ENCODE data around the gene PRKCE. TPM values are rescaled to one million over a fixed set of nuclear protein-coding genes. Genes with fewer than 3 reads are reported as not detected.

PRKCE gene
- total and polyA plus RNA-seq, 11 donors: 4.1 to 22.3 (median 16.2) TPM

DNA sequence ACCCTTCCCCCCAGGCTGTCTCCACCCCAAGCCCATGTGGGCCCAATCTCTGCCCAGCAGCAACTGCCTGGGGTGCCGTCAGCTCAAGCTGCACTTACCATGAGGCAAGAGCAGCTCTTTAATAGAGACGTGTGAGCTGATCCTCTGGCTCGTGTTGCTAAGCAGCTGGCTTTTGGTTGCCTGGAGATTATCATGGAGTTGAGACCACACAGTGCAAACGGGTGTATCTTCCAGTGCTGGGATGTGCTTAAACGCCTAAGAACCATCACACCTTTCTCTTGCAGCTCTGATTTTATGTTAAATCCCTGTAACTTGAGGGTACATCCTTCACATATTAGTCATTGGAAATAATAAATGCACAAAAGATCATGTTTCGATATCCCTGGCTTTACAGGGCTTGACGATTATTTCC is 271.1 kb downstream of the PRKCE start:
- no peaks in the 10 kb centered on the region for H3K9me3 ChIP-seq
- ATAC-seq: peak; percentile 94 to 97 (median 96)
- WGBS, 4 donors: 44 to 59% (median 46%) methylated on average over 7 of the region's 7 CpGs
- H3K27me3 ChIP-seq: no peaks in the 10 kb centered on the region
- peaks cover 0 to 75% (median 35%) of the 10 kb centered on the region in 12 donors for H3K4me1 ChIP-seq
- no peaks in the 10 kb centered on the region for H3K36me3 ChIP-seq
- intact Hi-C loops (cut with DNase I): loop anchor here in 4 of 10 donors (5.0 to 10.0 kb wide), 3 partner anchors 35 to 100 kb away; no protein-coding TSS in a partner anchor
- peak; percentile 70 to 90 (median 80) for DNase-seq
- peak overlapping the region in 9 of 12 donors; percentile 30 to 82 (median 61) for H3K27ac ChIP-seq
- TF ChIP-seq, protein P1, sequence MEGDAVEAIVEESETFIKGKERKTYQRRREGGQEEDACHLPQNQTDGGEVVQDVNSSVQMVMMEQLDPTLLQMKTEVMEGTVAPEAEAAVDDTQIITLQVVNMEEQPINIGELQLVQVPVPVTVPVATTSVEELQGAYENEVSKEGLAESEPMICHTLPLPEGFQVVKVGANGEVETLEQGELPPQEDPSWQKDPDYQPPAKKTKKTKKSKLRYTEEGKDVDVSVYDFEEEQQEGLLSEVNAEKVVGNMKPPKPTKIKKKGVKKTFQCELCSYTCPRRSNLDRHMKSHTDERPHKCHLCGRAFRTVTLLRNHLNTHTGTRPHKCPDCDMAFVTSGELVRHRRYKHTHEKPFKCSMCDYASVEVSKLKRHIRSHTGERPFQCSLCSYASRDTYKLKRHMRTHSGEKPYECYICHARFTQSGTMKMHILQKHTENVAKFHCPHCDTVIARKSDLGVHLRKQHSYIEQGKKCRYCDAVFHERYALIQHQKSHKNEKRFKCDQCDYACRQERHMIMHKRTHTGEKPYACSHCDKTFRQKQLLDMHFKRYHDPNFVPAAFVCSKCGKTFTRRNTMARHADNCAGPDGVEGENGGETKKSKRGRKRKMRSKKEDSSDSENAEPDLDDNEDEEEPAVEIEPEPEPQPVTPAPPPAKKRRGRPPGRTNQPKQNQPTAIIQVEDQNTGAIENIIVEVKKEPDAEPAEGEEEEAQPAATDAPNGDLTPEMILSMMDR (IDR thresholded peaks at IDR 0.05): no peak
- no peak for TF ChIP-seq POLR2A (IDR thresholded peaks at IDR 0.05)
- no peak overlapping the region for H3K4me3 ChIP-seq

DNA sequence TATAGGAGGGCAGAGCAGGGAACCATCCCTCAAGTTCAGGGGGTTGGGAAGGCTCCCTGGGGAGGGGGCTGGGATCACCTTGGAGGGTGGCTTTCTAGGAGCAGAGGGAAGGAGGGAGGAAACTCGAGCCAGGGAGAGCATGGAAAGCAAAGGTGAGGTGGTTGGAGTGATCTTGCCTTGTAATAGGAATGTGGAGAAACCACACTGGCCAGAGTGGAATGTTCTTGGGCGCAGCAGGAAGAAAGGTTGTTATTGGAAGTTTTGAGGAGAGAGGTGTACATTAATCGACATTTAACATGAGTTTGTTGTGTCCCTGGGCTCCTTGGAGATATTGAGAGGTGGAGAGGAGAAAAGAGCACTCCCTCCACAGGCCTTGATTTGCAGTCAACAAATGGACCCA is 272.2 kb downstream of the PRKCE start:
- Histone ChIP-seq H3K9me3 (no peaks in the 10 kb centered on the region), H3K27ac (peak overlapping the region in 6 of 12 donors; percentile 24 to 73 (median 46)), H3K4me3 (no peak overlapping the region), H3K4me1 (peaks cover 0 to 77% (median 35%) of the 10 kb centered on the region in 12 donors), H3K36me3 (no peaks in the 10 kb centered on the region), H3K27me3 (no peaks in the 10 kb centered on the region)
- no peak for ATAC-seq
- TF ChIP-seq, protein P1 (IDR thresholded peaks at IDR 0.05): no peak
- no peak for TF ChIP-seq POLR2A (IDR thresholded peaks at IDR 0.05)
- intact Hi-C loops (cut with DNase I): loop anchor here in 4 of 10 donors (5.0 to 10.0 kb wide), 3 partner anchors 36 to 101 kb away; no protein-coding TSS in a partner anchor
- no peak for DNase-seq
- 93 to 96% (median 94%) methylated on average over 3 of the region's 3 CpGs for WGBS, 4 donors

DNA sequence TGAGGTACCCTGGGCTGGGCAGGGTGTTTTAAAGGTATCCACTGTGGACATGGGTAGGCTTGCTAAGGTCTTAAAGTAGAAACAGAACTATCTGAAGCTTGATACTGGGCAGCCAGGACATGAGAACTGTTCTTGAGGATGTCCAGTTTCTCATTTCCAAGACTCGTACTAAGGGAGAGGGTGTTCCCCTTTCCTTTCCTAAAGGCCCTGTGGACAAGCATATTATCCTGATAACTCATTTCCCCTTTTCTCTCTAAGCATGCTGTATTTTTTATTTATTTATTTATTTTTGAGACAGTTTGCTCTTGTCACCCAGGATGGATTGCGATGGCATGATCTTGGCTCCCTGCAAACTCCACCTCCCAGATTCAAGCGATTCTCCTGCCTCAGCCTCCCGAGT is 273.6 kb downstream of the PRKCE start:
- WGBS, 4 donors: 88 to 91% (median 90%) methylated on average over 4 of the region's 4 CpGs
- TF ChIP-seq, protein P1 (IDR thresholded peaks at IDR 0.05): no peak
- no peak for TF ChIP-seq POLR2A (IDR thresholded peaks at IDR 0.05)
- Histone ChIP-seq H3K36me3 (no peaks in the 10 kb centered on the region), H3K4me3 (no peak overlapping the region), H3K4me1 (peaks cover 0 to 76% (median 28%) of the 10 kb centered on the region in 12 donors), H3K9me3 (no peaks in the 10 kb centered on the region), H3K27me3 (no peaks in the 10 kb centered on the region), H3K27ac (peak overlapping the region in 2 of 12 donors; percentile 13 to 16)
- DNase-seq (no peak), ATAC-seq (no peak)
- intact Hi-C loops (cut with DNase I): loop anchor here in 4 of 10 donors (5.0 to 10.0 kb wide), 3 partner anchors 38 to 103 kb away; no protein-coding TSS in a partner anchor

DNA sequence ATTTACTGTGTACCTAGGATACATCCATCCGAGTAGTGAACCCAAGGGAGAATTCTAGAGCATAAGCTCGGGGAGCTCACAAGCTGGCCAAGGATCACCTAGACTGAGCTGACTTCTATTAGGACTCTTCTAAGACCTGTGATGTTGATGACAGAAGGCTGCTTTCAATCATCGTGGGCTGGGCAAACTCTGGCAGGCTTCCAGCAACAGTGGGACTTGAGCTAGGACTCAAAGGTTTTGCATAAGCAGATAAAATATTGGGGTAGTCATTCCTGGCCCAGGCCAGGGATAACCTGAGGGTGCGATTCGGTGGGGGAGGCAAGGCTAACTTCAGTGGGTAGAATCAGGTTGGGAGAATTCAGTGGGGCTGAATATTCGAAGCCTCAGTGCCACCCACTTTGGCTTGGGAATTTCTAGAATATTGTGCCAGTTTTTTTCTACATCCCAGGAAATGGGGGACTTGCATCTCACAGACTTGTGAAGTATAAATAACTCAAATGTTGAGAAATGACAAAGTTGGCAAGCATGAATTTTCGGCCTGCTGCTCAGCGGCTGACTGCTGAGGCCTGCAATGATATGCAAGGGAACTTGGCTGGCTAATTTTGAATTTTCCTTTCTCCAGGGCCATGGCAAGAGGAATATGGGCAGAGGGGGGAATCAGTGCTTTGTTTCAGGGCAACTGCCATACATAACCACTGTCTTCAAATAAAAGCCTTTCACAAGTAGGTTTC is 274.3 kb downstream of the PRKCE start:
- peak overlapping the region in 10 of 12 donors; percentile 11 to 68 (median 36) for H3K27ac ChIP-seq
- no peaks in the 10 kb centered on the region for H3K36me3 ChIP-seq
- H3K4me3 ChIP-seq: no peak overlapping the region
- TF ChIP-seq, protein P1 (IDR thresholded peaks at IDR 0.05): no peak
- TF ChIP-seq POLR2A (IDR thresholded peaks at IDR 0.05): no peak
- WGBS, 4 donors: 54 to 65% (median 56%) methylated on average over 8 of the region's 8 CpGs
- peaks cover 0 to 76% (median 32%) of the 10 kb centered on the region in 12 donors for H3K4me1 ChIP-seq
- H3K27me3 ChIP-seq: no peaks in the 10 kb centered on the region
- no peaks in the 10 kb centered on the region for H3K9me3 ChIP-seq
- ATAC-seq (no peak), DNase-seq (peak in 1 of 5 donors; percentile 48)
- intact Hi-C loops (cut with DNase I): loop anchor here in 4 of 10 donors (5.0 to 10.0 kb wide), 3 partner anchors 38 to 104 kb away; no protein-coding TSS in a partner anchor
